Stimulated activated CD8-positive, alpha-beta memory T cell treated with anti-CD3 and anti-CD28 coated beads, Interleukin-15, amount 100 ng/mL, for 4 hours (primary cell): ENCODE data around the gene DYNLT3.

ENCODE experiments used
- DNase-seq, 2 donors: peaks; one replicate each; pipeline ENCODE4 v3.0.0-alpha.2; 2020; ENCODE audit warnings: low read depth in 2 of 2

DYNLT3 gene

DNA sequence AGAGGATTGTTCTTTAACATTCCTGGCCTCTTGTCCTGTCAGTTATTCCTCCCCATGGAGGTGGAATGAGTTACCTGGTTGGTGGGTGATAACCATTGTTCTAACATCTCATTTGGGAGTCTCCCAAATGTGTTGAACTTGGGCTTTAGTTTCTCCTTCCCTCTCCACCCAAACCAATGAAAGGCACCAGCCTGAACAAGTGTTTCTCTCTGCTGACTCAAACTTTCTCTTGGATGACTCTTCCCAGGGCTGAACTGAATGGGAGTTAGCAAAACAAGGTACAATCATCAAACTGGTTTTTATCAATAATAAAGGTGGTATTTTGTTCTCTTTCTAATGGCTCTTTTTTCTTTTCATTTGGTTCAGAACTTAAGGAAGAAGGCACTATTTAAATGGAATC is 2.7 kb downstream of the DYNLT3 start:
- DNase-seq = no peak

GRCh38 chrX:37840931-37841330 is 6.4 kb downstream of the DYNLT3 start:
- DNase-seq = no peak

DNA sequence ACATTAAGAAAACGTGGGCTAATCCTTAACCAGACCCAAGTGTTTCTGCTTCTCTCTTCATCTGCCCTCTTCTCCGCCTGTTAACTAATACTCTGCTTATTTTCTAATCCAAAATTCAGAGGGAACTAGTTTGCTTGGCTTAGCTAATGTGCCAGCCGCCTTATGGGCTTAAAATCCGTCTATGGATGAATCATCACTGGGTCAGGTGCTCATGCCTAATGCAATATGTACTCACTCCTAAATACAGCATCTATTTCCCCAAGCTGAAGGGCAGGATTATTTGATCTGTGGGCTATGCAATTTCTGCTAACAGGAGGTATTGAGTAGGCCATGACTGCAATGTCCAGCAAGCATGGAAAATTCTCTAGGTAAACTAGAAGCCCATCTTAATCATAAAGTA is 12.4 kb downstream of the DYNLT3 start:
- no peak for DNase-seq

DNA sequence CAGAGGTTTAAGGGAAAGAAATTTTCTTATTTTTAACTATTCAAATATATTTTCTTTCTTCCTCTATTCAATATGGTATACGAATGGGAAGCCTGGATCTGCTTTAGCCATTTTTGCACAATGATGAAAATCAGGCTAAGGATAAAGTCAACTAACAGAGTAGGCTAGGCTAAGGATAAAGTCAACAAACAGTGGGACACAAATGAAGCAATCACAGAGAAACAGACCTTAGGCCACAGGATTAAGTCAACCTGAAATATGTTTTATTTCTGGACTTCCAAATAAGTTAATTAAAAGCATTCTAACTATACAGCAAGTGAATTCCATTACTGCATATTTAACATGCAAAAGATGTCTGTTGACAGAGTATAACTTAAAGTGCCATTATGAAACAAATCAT is 17.0 kb downstream of the DYNLT3 start:
- no peak for DNase-seq

GRCh38 chrX:37829721-37830120 is 17.6 kb downstream of the DYNLT3 start:
- no peak for DNase-seq

DNA sequence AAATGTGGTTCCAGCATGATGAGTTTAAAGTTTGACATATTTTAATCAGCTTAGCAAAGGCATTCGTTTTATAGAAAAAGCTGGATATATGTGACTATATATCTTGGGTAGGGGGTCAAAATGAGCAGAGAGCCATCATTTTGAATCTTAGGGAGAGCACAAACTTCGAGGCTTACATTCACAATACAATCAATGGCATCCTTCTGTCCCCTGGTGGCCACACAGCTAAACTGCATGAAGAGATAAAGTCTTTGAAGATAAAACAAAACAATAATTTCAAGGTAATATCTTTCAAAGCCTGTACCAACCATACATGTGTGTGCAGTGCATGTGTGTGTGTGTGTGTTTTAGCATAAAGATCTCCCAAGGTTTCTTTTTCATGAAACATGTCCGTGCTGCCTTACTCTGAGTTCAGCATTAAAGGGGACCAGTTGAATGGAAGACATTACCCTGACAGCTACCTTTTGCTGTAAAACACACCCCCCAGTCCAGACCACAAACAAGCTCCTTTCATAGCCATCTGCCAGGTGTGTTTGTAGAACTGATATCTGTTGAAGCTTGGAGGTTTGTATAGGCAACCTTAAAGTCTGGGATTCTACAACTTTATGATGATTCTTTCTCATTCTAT is 22.0 kb downstream of the DYNLT3 start:
- DNase-seq = no peak

GRCh38 chrX:37824491-37825214 is 22.7 kb downstream of the DYNLT3 start:
- DNase-seq = no peak

DNA sequence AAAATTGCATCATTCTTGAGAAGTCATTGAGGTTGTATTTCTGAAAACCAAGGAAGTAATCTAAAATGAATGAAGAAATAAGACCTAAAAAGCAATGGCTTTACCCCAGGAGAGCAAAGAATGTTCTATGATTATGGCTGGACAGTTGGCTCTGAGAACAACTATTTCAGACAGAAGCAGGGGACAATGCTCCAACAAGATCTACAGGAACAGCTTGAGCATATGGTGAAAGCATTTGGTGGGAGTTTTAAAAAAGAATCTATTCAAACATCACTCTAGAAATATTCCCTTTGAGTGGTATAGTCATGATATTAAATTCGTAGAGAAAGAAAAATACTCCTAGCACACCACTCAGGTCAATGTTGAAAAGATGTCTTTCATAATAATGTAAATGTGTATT is 26.7 kb downstream of the DYNLT3 start:
- DNase-seq = no peak

- DNase-seq = no peak
Observed at GRCh38 chrX:37818031-37818430, 29.3 kb downstream of the DYNLT3 start.

DNA sequence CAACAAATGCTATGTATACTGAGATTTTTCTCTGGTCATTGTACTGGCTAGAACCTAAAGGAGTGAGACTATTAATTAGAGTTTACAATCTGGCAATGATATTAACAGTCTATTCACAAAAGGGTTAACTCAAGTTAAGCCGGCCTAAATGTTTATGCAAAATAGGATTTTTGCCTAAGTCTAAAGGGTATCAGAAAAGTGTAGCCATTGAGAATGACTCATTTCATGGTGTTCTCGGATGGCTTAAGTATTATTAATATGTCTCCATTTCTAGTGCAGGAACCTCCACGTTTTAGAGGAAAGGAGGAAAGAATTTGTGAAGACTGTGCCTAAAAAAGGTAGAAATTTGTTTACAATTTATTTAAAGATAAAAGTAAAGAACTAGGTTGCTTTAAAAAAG is 29.8 kb downstream of the DYNLT3 start:
- DNase-seq = no peak

DNA sequence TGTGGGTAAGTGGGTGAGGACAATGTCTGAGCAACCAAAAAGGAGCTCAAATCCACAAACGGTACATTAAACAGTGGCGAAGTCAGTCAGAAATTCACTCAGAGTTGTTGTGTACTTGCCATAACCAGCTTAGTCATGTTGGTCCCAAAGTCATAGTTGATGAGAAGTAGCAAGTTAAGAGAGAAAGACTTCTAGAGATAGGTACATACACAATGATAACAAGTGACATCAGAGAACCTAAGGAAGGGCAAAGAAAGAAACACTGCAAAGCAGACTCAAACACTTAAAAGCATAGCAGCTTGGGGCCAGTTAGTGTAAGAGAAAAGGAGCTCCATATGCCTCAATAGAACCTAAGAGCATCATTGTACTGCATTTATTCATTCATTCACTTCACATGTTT is 30.2 kb downstream of the DYNLT3 start:
- no peak for DNase-seq

GRCh38 chrX:37816766-37817165 is 30.6 kb downstream of the DYNLT3 start:
- no peak for DNase-seq

GRCh38 chrX:37815366-37815765 is 32.0 kb downstream of the DYNLT3 start:
- DNase-seq = no peak

DNA sequence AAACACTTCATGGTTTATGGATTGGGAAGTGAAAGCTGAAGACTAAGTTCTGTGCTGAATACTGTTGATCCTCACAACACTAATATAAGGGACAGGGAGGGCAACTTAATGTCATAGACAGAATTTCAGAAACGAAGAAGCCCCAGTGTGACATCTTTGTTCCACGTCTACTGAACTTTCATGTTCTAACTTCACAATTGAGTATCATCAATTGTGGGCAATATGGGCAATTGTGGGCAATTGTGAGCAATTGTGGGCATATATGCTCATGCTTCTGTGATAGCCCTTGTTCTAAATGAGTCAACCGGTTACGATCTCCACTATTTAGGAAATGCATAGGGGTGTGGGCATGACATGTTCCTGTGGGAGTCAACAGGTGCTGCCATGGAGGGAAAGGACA is 33.8 kb downstream of the DYNLT3 start:
- no peak for DNase-seq

DNA sequence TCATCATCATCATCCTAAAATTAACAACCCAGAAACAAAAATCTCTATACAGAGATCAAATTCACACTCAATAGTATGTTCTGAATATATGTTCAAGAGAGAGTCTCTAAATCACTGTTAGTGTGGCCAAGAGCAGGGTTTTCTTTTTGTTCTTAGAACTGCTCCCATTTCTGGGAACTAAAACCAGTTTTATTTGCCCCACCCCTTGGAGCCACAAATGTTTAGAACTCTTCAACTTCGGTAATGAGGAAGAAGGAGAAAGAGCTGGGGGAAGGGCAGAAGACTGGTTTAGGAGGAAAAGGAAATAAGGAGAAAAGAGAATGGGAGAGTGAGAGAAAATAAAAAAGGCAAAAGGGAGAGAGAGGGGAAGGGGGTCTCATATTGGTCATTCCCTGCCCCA is 35.3 kb downstream of the DYNLT3 start:
- DNase-seq = no peak

DNA sequence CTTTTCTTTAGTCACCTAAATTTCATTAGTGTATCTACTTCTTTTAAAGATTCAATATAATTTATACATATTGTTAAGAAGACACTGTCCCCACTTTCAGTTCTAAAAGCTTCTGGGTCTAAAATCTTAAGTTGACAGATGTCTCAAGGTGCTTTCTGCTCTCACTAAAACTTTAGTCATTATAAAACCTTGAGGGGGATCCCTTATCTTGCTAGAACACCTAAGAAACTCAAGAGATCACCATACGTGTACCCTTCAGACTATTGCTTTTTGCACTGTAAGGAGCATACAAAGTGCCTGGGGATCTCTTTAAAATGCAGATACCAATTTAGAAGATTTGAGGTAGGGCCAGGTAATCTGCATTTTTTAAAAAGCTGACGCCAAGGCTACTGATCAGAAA is 37.4 kb downstream of the DYNLT3 start:
- no peak for DNase-seq

DNA sequence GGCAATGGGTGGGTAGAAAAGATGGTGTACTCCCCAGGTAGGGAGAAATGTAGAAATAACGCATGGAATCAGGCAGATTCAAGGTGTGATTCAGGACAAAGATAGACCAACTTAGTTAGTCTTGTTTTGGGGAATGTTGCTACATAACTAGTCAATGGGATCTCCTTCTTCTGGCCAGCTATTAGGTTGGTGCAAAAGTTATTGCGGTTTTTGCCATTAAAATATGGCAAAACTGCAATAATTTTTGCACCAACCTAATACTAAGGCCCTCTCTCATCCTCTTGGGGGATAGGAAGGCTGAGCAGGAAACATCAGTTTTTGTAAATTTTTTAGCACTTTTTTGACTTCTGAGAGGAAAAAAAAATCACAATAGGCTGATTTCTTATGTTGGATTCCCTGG is 44.3 kb downstream of the DYNLT3 start:
- no peak for DNase-seq

DNA sequence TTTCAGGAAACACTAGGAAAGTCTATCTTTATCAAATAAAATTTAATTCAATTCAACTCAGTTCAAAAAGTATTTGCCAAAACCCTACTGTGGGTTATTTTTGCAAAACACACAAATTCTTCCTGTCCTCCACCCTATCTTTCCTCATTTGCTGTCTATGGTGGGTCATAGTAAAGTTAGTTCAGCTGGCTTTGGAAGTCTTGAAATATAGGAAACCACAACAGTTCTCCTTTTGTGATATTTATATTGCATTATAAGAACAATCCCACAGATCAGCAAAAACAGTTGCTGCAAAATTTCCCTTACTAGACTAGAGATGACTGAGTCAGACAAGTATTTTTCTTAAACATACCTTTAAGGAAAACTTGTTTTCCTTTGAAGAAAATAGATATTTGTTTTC is 45.3 kb downstream of the DYNLT3 start:
- no peak for DNase-seq

DNA sequence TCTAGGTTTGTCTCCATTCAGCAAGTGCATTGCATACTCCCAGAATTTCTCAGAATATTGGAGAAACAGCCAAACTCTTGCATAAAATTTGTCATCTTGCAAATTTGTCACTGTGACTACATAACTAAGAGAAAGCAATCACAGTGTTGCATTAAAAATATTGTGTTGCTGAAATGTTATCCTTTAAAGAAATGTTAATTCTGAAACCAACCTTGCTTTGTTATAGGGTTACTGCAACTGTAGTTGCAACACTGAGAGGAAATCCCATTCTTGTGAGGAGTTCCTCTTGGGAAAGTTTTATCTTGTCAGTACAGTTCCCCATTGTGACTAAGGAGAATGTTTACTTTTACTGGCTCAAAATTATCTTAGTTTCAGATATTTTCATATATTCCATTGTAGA is 46.7 kb downstream of the DYNLT3 start:
- no peak for DNase-seq

- DNase-seq = no peak
Observed at GRCh38 chrX:37799936-37800335, 47.4 kb downstream of the DYNLT3 start.

- no peak for DNase-seq
Observed at GRCh38 chrX:37796805-37797204, 50.6 kb downstream of the DYNLT3 start.

GRCh38 chrX:37796310-37796709 is 51.1 kb downstream of the DYNLT3 start:
- DNase-seq = no peak
